Prostate gland (tissue), 2 donors: ENCODE results near the gene SHROOM3.

Experiments
- CTCF ChIP-seq, 4 experiments: fragments of 200-600 bp in 2 of 4; fragments of 450-650 bp in 2 of 4; sonication (generic) in 2 of 4; IDR thresholded peaks; 1 replicate in 3 of 4; 2 replicates in 1 of 4; pipeline ENCODE4 v1.5.1; 2016 to 2019; ENCODE audit warnings: antibody characterized with exemption in 4 of 4, mild to moderate bottlenecking in 2 of 4, moderate library complexity in 2 of 4
- POLR2A ChIP-seq: fragments of 450-650 bp; IDR thresholded peaks from one replicate; pipeline ENCODE4 v1.6.1; 2016; ENCODE audit warnings: antibody characterized with exemption, mild to moderate bottlenecking
- POLR2AphosphoS5 ChIP-seq: sonication (generic); formaldehyde crosslinking; IDR thresholded peaks from one replicate; pipeline ENCODE4 v1.6.1; 2017; ENCODE audit warnings: antibody characterized with exemption

- TF ChIP-seq CTCF (IDR thresholded peaks at IDR 0.05) = no peak
- no peak for TF ChIP-seq POLR2A
- TF ChIP-seq POLR2AphosphoS5 = no peak
Measured at GRCh38 chr4:76649086-76649485, 214.1 kb downstream of the SHROOM3 start.
